Esophagus muscularis mucosa (tissue), 4 donors: ENCODE results near the gene TACC2. TPM values are rescaled to one million over a fixed set of nuclear protein-coding genes. Genes with fewer than 3 reads are reported as not detected.
A peak's percentile ranks its signal among the peaks of the same experiment; 100 is the strongest.

ENCODE experiments used
- DNase-seq: peaks from one replicate; pipeline ENCODE4 v3.0.0-alpha.2; 2017; ENCODE audit errors: extremely low spot score
- H3K27ac ChIP-seq, 4 donors: fragments of 200-600 bp; sonication (generic); replicated peaks in 1 of 4; 1 replicate in 3 of 4; 2 replicates in 1 of 4; pipeline ENCODE4 v1.5.1; 2016 to 2019; ENCODE audit warnings: mild to moderate bottlenecking in 1 of 4
- H3K27me3 ChIP-seq, 4 donors: fragments of 200-600 bp; sonication (generic); one replicate each; pipeline versions ENCODE4 v1.5.1 to v1.6.0; 2016 to 2019
- H3K36me3 ChIP-seq, 4 donors: fragments of 200-600 bp; sonication (generic); one replicate each; pipeline ENCODE4 v1.5.1; 2016 to 2019
- H3K4me1 ChIP-seq, 4 donors: fragments of 200-600 bp; sonication (generic); one replicate each; pipeline ENCODE4 v1.5.1; 2016 to 2019
- H3K4me3 ChIP-seq, 4 donors: fragments of 200-600 bp; sonication (generic); 1 replicate in 2 of 4; 2 replicates in 2 of 4; pipeline ENCODE4 v1.5.1; 2016 to 2019; ENCODE audit warnings: mild to moderate bottlenecking in 4 of 4, moderate library complexity in 1 of 4
- H3K9me3 ChIP-seq, 4 donors: fragments of 200-600 bp; sonication (generic); 1 replicate in 3 of 4; 2 replicates in 1 of 4; pipeline ENCODE4 v1.5.1; 2016 to 2019
- EP300 ChIP-seq: sonication (generic); formaldehyde crosslinking; IDR thresholded peaks from one replicate; pipeline ENCODE4 v1.6.1; 2017; ENCODE audit warnings: antibody characterized with exemption
- POLR2A ChIP-seq: fragments of 450-650 bp; IDR thresholded peaks from one replicate; pipeline ENCODE4 v1.6.1; 2017; ENCODE audit warnings: antibody characterized with exemption, moderate library complexity, mild to moderate bottlenecking, low read depth
- POLR2AphosphoS5 ChIP-seq, 2 donors: sonication (generic); formaldehyde crosslinking; IDR thresholded peaks; one replicate each; pipeline ENCODE4 v1.6.1; 2017; ENCODE audit warnings: antibody characterized with exemption in 2 of 2
- WGBS: methylation state at CpG from one replicate; pipeline ENCODE4 v1.1.5; 2018; 5-methylcytosine and 5-hydroxymethylcytosine counted together
- intact Hi-C: fragments of 100-400 bp; cut with DNase I; formaldehyde crosslinking; loops from one replicate; pipeline ENCODE4 v1.15.1; 2023
- total RNA-seq, 4 donors: library from RNA; depleted of rRNA; stranded (reverse); fragments of >200 nt; gene quantifications; one replicate each; pipeline versions ENCODE4 v1.1.0 to v1.2.1, GENCODE V29; 2016
- TF ChIP-seq, protein P1 (sequence below), 3 experiments: fragments of 200-600 bp in 2 of 3; fragments of 450-650 bp in 1 of 3; sonication (generic) in 2 of 3; IDR thresholded peaks; one replicate each; pipeline ENCODE4 v1.5.1; 2017 to 2019; ENCODE audit warnings: antibody characterized with exemption in 3 of 3, mild to moderate bottlenecking in 2 of 3, moderate library complexity in 1 of 3

Gene TACC2
- total RNA-seq, 4 donors from 2014 or later: 53.7 to 99.4 (median 75.6) TPM

DNA sequence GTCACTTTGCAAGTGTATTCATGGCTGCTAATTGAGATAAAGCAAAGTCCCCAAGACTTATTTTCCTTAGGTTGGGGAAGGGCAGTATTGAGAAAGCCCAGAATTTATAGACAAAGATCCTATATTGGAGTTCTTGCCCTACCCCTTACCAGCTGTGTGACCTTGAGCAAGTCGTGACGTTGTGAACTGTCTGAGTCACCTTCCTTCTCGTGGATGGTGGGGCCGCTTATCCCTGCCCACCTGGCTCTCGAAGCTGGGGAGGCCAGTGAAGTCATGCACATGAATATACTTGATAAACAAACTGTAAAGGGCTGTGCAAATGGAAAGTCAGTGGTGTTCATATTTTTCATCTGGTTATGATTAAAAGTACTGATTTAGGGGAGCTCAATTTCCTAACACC is 127.4 kb downstream of the TACC2 start:
- DNase-seq: no peak
- peaks cover 0 to 15% (median 5%) of the 10 kb centered on the region in 4 donors for H3K36me3 ChIP-seq
- no peaks in the 10 kb centered on the region for H3K27me3 ChIP-seq
- H3K4me1 ChIP-seq: peaks cover 67 to 78% (median 74%) of the 10 kb centered on the region in 4 donors
- no peak overlapping the region for H3K4me3 ChIP-seq
- H3K27ac ChIP-seq: peak overlapping the region; percentile 95 to 100 (median 98)
- TF ChIP-seq POLR2AphosphoS5 (IDR thresholded peaks at IDR 0.05) (peak; percentile 23 to 38), POLR2A (no peak), EP300 (no peak)
- TF ChIP-seq, protein P1, sequence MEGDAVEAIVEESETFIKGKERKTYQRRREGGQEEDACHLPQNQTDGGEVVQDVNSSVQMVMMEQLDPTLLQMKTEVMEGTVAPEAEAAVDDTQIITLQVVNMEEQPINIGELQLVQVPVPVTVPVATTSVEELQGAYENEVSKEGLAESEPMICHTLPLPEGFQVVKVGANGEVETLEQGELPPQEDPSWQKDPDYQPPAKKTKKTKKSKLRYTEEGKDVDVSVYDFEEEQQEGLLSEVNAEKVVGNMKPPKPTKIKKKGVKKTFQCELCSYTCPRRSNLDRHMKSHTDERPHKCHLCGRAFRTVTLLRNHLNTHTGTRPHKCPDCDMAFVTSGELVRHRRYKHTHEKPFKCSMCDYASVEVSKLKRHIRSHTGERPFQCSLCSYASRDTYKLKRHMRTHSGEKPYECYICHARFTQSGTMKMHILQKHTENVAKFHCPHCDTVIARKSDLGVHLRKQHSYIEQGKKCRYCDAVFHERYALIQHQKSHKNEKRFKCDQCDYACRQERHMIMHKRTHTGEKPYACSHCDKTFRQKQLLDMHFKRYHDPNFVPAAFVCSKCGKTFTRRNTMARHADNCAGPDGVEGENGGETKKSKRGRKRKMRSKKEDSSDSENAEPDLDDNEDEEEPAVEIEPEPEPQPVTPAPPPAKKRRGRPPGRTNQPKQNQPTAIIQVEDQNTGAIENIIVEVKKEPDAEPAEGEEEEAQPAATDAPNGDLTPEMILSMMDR (IDR thresholded peaks at IDR 0.05): no peak
- no peaks in the 10 kb centered on the region for H3K9me3 ChIP-seq
- intact Hi-C loops: no loop called here
- 30% methylated on average over 5 of the region's 5 CpGs for WGBS

DNA sequence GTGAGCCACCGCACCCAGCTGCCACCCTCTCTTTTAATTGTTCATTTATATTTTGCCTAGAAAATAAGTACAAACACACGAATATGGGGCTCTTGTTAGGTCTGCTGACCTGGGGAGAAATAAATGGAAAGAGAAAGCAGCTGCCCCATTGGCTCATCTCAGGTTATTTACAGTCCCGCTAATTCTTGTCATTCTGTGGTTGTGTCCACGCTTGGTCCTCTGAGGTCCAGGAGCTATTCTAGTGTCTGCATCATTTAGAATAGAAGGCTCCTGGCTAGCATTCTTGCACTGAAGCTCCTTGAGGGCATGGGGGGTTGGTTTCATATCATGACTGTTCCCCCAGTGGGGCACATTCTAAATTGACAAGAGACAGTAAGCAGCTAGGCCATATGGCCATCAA is 128.5 kb downstream of the TACC2 start:
- H3K4me1 ChIP-seq: peaks cover 61 to 72% (median 66%) of the 10 kb centered on the region in 4 donors
- no peak for DNase-seq
- H3K36me3 ChIP-seq: peaks cover 0 to 17% (median 5%) of the 10 kb centered on the region in 4 donors
- intact Hi-C loops: no loop called here
- no peak overlapping the region for H3K4me3 ChIP-seq
- no peaks in the 10 kb centered on the region for H3K9me3 ChIP-seq
- no peaks in the 10 kb centered on the region for H3K27me3 ChIP-seq
- peak overlapping the region; percentile 95 to 100 (median 98) for H3K27ac ChIP-seq
- TF ChIP-seq EP300 (no peak), POLR2A (no peak), POLR2AphosphoS5 (IDR thresholded peaks at IDR 0.05) (no peak)
- TF ChIP-seq, protein P1 (IDR thresholded peaks at IDR 0.05): no peak
- WGBS: 81% methylated on average over 4 of the region's 4 CpGs

DNA sequence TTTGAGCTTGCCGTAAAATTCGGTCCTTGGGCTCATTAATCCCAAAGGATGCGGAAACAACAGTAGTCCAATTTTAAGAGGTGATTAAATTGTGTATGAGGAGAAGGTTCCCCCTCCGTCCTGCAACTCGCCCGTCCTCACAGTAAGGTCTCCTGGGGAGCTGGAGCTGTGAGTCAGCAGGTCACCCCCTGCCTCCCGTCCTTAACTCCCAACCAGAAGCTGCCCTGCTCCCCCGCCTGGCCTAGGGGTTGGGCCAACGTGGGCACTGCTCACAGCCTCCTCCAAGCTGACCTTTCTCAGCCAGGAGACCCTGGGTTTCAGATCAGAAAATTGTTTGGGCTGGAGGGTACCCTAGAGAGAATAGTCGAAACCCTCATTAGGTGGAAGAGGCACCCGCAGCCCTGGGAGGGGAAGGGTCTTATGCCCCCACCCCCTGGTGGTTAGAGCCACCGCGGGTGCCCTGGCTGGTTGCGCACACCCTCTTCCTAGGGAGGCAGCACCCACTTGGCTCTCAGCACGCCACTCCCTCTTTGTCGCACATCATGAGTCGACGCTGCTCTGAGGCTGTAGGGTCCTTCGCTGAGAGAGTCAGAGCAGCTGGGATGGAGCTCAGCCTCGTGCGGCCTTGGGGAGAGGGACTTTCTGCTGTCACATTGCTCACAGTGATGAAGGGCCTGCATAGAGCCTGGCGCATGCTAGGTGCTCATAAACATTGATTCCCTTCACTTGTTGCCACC is 131.2 kb downstream of the TACC2 start:
- Histone ChIP-seq H3K27me3 (no peaks in the 10 kb centered on the region), H3K27ac (peak overlapping the region in 3 of 4 donors; percentile 21 to 100 (median 95)), H3K36me3 (peaks cover 0 to 17% (median 5%) of the 10 kb centered on the region in 4 donors), H3K9me3 (no peaks in the 10 kb centered on the region), H3K4me3 (no peak overlapping the region), H3K4me1 (peaks cover 45 to 66% (median 52%) of the 10 kb centered on the region in 4 donors)
- no peak for DNase-seq
- 85% methylated on average over 22 of the region's 22 CpGs for WGBS
- intact Hi-C loops: no loop called here
- TF ChIP-seq POLR2AphosphoS5 (IDR thresholded peaks at IDR 0.05) (no peak), POLR2A (no peak), EP300 (no peak)
- TF ChIP-seq, protein P1 (IDR thresholded peaks at IDR 0.05): no peak

DNA sequence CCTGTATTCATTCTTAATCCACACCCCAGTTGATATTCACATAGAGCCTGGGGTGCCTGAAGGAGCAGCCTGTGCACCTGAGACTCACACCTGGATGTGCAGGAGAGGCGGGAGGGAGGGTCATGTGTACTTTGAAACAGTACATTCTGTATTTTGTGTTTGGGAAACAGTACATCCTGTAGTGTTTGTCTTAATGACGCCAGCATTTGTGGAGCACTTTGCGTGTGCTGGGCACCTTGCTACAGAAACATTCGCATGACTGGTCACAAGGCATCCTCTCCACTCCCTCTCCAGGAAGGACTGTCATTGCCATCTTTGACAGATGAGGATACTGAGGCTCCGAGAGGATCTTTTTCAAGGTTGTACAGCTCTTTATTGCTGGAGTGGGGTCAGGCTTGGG is 132.1 kb downstream of the TACC2 start:
- Histone ChIP-seq H3K9me3 (no peaks in the 10 kb centered on the region), H3K4me3 (no peak overlapping the region), H3K27ac (no peak overlapping the region), H3K4me1 (peaks cover 37 to 57% (median 45%) of the 10 kb centered on the region in 4 donors), H3K27me3 (no peaks in the 10 kb centered on the region), H3K36me3 (peaks cover 0 to 17% (median 5%) of the 10 kb centered on the region in 4 donors)
- intact Hi-C loops: no loop called here
- TF ChIP-seq POLR2AphosphoS5 (IDR thresholded peaks at IDR 0.05) (no peak), EP300 (no peak), POLR2A (no peak)
- TF ChIP-seq, protein P1 (IDR thresholded peaks at IDR 0.05): no peak
- 96% methylated on average over 4 of the region's 5 CpGs for WGBS
- DNase-seq: no peak
